Measurements from ENCODE around the gene TNFRSF19.

The TNFRSF19 gene

DNA sequence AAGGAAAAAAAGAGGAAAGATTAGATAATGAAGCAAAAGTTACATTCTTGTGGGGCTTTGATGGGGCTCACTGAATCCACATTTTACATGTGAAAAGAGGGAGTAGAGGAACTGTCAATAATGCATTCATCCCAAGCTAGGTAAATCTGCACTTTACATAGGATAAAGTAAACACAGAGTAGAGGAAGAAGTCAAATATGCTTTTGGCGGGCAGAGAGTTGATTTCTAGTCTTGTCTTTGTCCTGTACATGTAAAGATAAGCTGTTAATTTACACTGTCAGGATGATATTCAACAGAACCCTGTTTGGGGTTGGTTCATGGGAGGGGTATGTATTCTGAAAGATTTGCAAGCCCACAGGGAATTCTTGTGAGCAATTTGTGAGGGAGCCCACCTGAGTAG is 18.0 kb upstream of the TNFRSF19 start:
- Histone ChIP-seq H3K4me1 (ENCODE audit: control insufficient read depth, insufficient read depth, low read length) (peaks cover 19% of the 10 kb centered on the region), H3K9ac (ENCODE audit: low read depth, low read length) (no peak overlapping the region), H3K9me3 (ENCODE audit: control insufficient read depth, insufficient read depth, low read length) (no peaks in the 10 kb centered on the region), H3K4me3 (ENCODE audit: low read depth, low read length) (no peak overlapping the region), H3K36me3 (ENCODE audit: control insufficient read depth, insufficient read depth, low read length) (no peaks in the 10 kb centered on the region), H3K27me3 (ENCODE audit: control insufficient read depth, insufficient read depth, low read length) (peaks cover 5% of the 10 kb centered on the region), H3K27ac (ENCODE audit: low read depth, low read length) (no peak overlapping the region)

DNA sequence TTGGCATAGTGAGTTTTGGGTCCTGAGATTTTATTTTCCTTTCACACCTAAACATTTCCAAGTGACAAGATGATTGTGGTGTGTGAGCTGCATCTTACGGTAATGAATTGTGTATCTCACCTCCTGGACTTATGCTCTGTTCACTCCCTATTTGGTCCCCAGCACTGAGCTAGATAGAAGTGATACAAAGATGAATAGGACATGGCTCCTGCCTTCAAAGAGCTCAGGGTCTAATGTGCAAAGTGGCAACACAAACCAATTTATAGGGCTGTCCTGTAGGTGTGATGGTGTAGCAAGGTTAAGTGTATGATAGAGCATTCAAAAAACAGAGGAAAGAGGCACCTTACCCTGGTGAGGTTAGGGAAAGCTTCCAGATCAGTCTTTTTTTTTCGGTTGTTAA is 17.6 kb upstream of the TNFRSF19 start:
- Histone ChIP-seq H3K4me3 (ENCODE audit: low read depth, low read length) (no peak overlapping the region), H3K9me3 (ENCODE audit: control insufficient read depth, insufficient read depth, low read length) (no peaks in the 10 kb centered on the region), H3K4me1 (ENCODE audit: control insufficient read depth, insufficient read depth, low read length) (peaks cover 16% of the 10 kb centered on the region), H3K36me3 (ENCODE audit: control insufficient read depth, insufficient read depth, low read length) (no peaks in the 10 kb centered on the region), H3K27ac (ENCODE audit: low read depth, low read length) (no peak overlapping the region), H3K9ac (ENCODE audit: low read depth, low read length) (no peak overlapping the region), H3K27me3 (ENCODE audit: control insufficient read depth, insufficient read depth, low read length) (peaks cover 2% of the 10 kb centered on the region)

- no peak overlapping the region for H3K27ac ChIP-seq (ENCODE audit: low read depth, low read length)
- no peak overlapping the region for H3K4me3 ChIP-seq (ENCODE audit: low read depth, low read length)
Observed at GRCh38 chr13:23554000-23554399, 16.2 kb upstream of the TNFRSF19 start.

DNA sequence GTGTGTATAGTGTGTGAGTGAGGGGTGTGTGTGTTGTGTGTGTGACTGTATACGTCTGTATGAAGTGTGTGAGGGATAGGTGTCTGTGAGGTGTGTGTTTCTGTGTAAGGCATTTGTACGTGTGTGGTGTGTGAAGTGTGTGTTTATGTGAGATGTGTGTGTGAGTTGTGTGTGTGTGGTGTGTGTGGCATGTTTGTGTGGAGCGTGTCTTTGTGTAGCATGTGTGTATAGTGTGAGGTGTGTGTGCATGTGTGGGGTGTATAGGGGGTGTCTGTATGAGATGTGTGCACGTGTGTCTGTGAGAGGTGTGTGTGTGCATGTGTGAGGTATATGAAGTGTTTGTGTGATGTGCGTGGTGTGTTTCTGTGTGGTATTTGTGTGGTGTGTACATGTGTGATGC is 13.2 kb upstream of the TNFRSF19 start:
- Histone ChIP-seq H3K9ac (ENCODE audit: low read depth, low read length) (no peak overlapping the region), H3K4me3 (ENCODE audit: low read depth, low read length) (no peak overlapping the region), H3K36me3 (ENCODE audit: control insufficient read depth, insufficient read depth, low read length) (no peaks in the 10 kb centered on the region), H3K4me1 (ENCODE audit: control insufficient read depth, insufficient read depth, low read length) (peaks cover 8% of the 10 kb centered on the region), H3K27ac (ENCODE audit: low read depth, low read length) (no peak overlapping the region), H3K9me3 (ENCODE audit: control insufficient read depth, insufficient read depth, low read length) (no peaks in the 10 kb centered on the region), H3K27me3 (ENCODE audit: control insufficient read depth, insufficient read depth, low read length) (no peaks in the 10 kb centered on the region)

More at GRCh38 chr13:23554000-23554399, 16.2 kb upstream of the TNFRSF19 start:
- Histone ChIP-seq H3K27me3 (ENCODE audit: control insufficient read depth, insufficient read depth, low read length) (no peaks in the 10 kb centered on the region), H3K9ac (ENCODE audit: low read depth, low read length) (no peak overlapping the region), H3K36me3 (ENCODE audit: control insufficient read depth, insufficient read depth, low read length) (no peaks in the 10 kb centered on the region), H3K4me1 (ENCODE audit: control insufficient read depth, insufficient read depth, low read length) (peaks cover 15% of the 10 kb centered on the region), H3K9me3 (ENCODE audit: control insufficient read depth, insufficient read depth, low read length) (no peaks in the 10 kb centered on the region)

GRCh38 chr13:23557733-23558132 is 12.5 kb upstream of the TNFRSF19 start:
- Histone ChIP-seq H3K4me1 (ENCODE audit: control insufficient read depth, insufficient read depth, low read length) (peaks cover 1% of the 10 kb centered on the region; the same call in 1 of the 2 replicates), H3K4me3 (ENCODE audit: low read depth, low read length) (no peak overlapping the region), H3K9ac (ENCODE audit: low read depth, low read length) (no peak overlapping the region), H3K27ac (ENCODE audit: low read depth, low read length) (no peak overlapping the region), H3K36me3 (ENCODE audit: control insufficient read depth, insufficient read depth, low read length) (no peaks in the 10 kb centered on the region), H3K9me3 (ENCODE audit: control insufficient read depth, insufficient read depth, low read length) (no peaks in the 10 kb centered on the region), H3K27me3 (ENCODE audit: control insufficient read depth, insufficient read depth, low read length) (no peaks in the 10 kb centered on the region)

DNA sequence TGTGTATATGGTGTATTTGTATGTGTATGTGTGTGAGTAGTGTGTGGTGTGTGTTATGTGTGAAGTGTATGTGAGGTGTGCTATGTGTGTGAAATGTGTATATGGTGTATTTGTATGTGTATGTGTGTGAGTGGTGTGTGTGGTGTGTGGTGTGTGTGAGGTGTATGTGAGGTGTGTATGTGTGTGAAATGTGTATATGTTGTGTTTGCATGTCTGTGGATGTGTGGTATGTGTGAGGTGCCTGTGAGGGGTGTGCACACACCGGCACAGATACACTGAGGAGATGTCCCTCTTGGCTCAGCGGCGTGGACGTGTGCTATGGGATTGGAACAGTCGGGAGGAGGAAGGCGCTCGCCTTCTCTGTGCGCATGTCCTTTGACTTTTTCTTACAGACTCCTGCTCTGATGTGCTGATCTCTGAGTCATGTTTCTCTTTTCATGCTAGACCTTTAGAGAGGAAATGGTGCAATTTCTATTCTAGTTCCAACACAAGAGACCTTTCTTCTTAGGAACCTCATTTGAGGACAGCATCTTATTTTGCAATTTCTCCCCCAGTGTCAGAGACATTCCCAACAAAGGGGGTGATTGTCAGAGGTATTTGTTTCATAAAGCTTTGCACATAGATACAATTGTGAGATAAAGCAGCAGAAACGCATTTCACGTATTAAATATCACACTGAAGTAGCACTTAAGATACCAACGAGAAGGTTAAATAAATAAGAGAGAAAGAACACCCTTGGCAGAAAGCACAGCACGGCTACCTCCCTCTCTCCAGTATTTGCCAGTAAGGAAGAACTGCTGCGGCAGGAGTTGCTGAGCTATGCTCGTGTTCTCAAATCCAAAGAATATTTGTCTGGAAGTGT is 11.3 kb upstream of the TNFRSF19 start:
- Histone ChIP-seq H3K4me3 (ENCODE audit: low read depth, low read length) (no peak overlapping the region), H3K9me3 (ENCODE audit: control insufficient read depth, insufficient read depth, low read length) (no peaks in the 10 kb centered on the region), H3K27ac (ENCODE audit: low read depth, low read length) (peak overlapping the region; percentile 33), H3K36me3 (ENCODE audit: control insufficient read depth, insufficient read depth, low read length) (no peaks in the 10 kb centered on the region), H3K27me3 (ENCODE audit: control insufficient read depth, insufficient read depth, low read length) (no peaks in the 10 kb centered on the region), H3K4me1 (ENCODE audit: control insufficient read depth, insufficient read depth, low read length) (no peaks in the 10 kb centered on the region), H3K9ac (ENCODE audit: low read depth, low read length) (no peak overlapping the region)

GRCh38 chr13:23560571-23561089 is 9.6 kb upstream of the TNFRSF19 start:
- no peak overlapping the region for H3K27ac ChIP-seq (ENCODE audit: low read depth, low read length)

GRCh38 chr13:23561261-23561660 is 9.0 kb upstream of the TNFRSF19 start:
- Histone ChIP-seq H3K27me3 (ENCODE audit: control insufficient read depth, insufficient read depth, low read length) (no peaks in the 10 kb centered on the region), H3K4me3 (ENCODE audit: low read depth, low read length) (no peak overlapping the region), H3K36me3 (ENCODE audit: control insufficient read depth, insufficient read depth, low read length) (no peaks in the 10 kb centered on the region), H3K27ac (ENCODE audit: low read depth, low read length) (no peak overlapping the region), H3K9me3 (ENCODE audit: control insufficient read depth, insufficient read depth, low read length) (no peaks in the 10 kb centered on the region), H3K4me1 (ENCODE audit: control insufficient read depth, insufficient read depth, low read length) (no peaks in the 10 kb centered on the region), H3K9ac (ENCODE audit: low read depth, low read length) (no peak overlapping the region)

More at GRCh38 chr13:23560571-23561089, 9.6 kb upstream of the TNFRSF19 start:
- no peaks in the 10 kb centered on the region for H3K27me3 ChIP-seq (ENCODE audit: control insufficient read depth, insufficient read depth, low read length)
- H3K36me3 ChIP-seq (ENCODE audit: control insufficient read depth, insufficient read depth, low read length): no peaks in the 10 kb centered on the region
- H3K9me3 ChIP-seq (ENCODE audit: control insufficient read depth, insufficient read depth, low read length): no peaks in the 10 kb centered on the region
- H3K4me1 ChIP-seq (ENCODE audit: control insufficient read depth, insufficient read depth, low read length): no peaks in the 10 kb centered on the region
- H3K4me3 ChIP-seq (ENCODE audit: low read depth, low read length): no peak overlapping the region
- H3K9ac ChIP-seq (ENCODE audit: low read depth, low read length): no peak overlapping the region

DNA sequence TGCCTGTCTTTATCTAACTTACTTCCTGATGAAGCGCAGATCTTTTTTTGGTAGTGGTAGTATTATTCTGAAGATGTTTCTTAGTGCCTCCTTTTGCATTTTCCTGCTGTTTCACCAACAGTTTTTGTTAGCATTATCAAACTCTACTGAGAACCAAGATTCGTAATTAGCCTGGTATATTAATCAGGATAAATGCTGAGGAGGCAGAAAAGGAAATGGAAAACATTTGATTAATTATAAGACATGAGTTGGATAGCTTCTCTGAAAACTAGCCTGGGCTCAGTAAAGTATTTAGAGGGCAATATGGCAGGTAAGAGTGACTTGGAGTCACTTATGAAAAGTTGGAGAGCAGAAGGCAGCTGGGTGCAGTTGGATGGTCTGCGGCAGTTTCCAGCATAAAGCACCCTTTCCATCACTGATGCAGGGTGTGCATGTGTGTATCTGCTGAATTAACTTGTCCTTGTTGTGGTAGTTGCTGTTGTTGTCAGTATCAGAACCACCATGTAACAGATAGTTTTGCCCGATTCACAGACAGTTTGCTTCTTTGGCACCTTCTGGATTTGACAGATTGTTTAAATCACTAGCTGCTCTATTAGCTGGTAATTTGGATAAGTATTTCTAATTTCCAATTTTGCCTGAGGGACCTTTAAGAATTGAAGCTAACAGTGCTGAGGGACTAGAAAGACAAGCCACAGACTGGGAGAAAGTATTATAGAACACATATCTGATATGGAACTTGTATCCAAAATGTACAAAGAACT is 6.9 kb upstream of the TNFRSF19 start:
- H3K4me3 ChIP-seq (ENCODE audit: low read depth, low read length): no peak overlapping the region

GRCh38 chr13:23567906-23568460 is 2.2 kb upstream of the TNFRSF19 start:
- no peaks in the 10 kb centered on the region for H3K36me3 ChIP-seq (ENCODE audit: control insufficient read depth, insufficient read depth, low read length)
- no peak overlapping the region for H3K4me3 ChIP-seq (ENCODE audit: low read depth, low read length)
- no peaks in the 10 kb centered on the region for H3K9me3 ChIP-seq (ENCODE audit: control insufficient read depth, insufficient read depth, low read length)
- no peak overlapping the region for H3K27ac ChIP-seq (ENCODE audit: low read depth, low read length)
- H3K9ac ChIP-seq (ENCODE audit: low read depth, low read length): no peak overlapping the region
- peaks cover 15% of the 10 kb centered on the region for H3K4me1 ChIP-seq (ENCODE audit: control insufficient read depth, insufficient read depth, low read length)
- H3K27me3 ChIP-seq (ENCODE audit: control insufficient read depth, insufficient read depth, low read length): no peaks in the 10 kb centered on the region

More for the DNA sequence above, 6.9 kb upstream of the TNFRSF19 start:
- Histone ChIP-seq H3K9ac (ENCODE audit: low read depth, low read length) (no peak overlapping the region), H3K4me1 (ENCODE audit: control insufficient read depth, insufficient read depth, low read length) (no peaks in the 10 kb centered on the region), H3K36me3 (ENCODE audit: control insufficient read depth, insufficient read depth, low read length) (no peaks in the 10 kb centered on the region), H3K27me3 (ENCODE audit: control insufficient read depth, insufficient read depth, low read length) (no peaks in the 10 kb centered on the region), H3K9me3 (ENCODE audit: control insufficient read depth, insufficient read depth, low read length) (no peaks in the 10 kb centered on the region), H3K27ac (ENCODE audit: low read depth, low read length) (no peak overlapping the region)
